Measurements from ENCODE around the gene PLEK.

DNA sequence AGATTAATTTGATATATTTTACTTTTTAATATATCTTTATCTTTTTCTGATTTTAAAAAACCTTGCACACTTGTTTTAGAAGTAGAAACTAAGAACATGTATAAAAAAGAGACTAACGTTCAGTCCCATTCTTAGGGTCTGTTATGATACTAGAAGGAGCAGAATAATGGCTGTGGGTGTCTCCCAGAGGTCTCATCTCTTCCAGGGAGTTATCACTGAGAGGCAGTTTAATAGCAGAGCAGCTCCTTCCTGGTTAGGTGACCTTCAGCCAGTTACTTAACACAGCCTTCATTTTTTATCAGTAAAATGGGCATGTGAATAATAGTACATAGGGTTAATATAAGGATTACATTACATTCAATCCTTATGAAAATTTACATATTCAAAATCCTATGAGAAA, 61.4 kb downstream of the PLEK start:
- TF ChIP-seq, protein P1, sequence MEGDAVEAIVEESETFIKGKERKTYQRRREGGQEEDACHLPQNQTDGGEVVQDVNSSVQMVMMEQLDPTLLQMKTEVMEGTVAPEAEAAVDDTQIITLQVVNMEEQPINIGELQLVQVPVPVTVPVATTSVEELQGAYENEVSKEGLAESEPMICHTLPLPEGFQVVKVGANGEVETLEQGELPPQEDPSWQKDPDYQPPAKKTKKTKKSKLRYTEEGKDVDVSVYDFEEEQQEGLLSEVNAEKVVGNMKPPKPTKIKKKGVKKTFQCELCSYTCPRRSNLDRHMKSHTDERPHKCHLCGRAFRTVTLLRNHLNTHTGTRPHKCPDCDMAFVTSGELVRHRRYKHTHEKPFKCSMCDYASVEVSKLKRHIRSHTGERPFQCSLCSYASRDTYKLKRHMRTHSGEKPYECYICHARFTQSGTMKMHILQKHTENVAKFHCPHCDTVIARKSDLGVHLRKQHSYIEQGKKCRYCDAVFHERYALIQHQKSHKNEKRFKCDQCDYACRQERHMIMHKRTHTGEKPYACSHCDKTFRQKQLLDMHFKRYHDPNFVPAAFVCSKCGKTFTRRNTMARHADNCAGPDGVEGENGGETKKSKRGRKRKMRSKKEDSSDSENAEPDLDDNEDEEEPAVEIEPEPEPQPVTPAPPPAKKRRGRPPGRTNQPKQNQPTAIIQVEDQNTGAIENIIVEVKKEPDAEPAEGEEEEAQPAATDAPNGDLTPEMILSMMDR (IDR thresholded peaks at IDR 0.05 in 4 of 5, conservative IDR thresholded peaks at IDR 0.05 in 1 of 5) = no peak
- TF ChIP-seq POLR2A (IDR thresholded peaks at IDR 0.05) = no peak
